GM23338 (cell line): ENCODE measurements around the gene CROCC2. TPM values are rescaled to one million over a fixed set of nuclear protein-coding genes. Genes with fewer than 3 reads are reported as not detected.

ENCODE experiments used
- ATAC-seq: fragments of 200-7000 bp; cut with Tn5 transposase; 3 replicates; pipeline ENCODE4 v1.9.1; 2020
- DNase-seq: peaks from one replicate; pipeline ENCODE4 v3.0.0-alpha.2; 2015; ENCODE audit warnings: low spot score
- H2AFZ ChIP-seq: fragments of 200-600 bp; sonication (generic); 2 replicates; pipeline ENCODE4 v1.8.0; 2016; ENCODE audit warnings: antibody characterized with exemption, mild to moderate bottlenecking, moderate library complexity
- H3F3A ChIP-seq: fragments of 200-600 bp; sonication (generic); replicated peaks from 2 replicates; pipeline ENCODE4 v1.8.0; 2017; ENCODE audit warnings: antibody characterized with exemption, mixed run types, low read depth
- H3K27ac ChIP-seq: fragments of 200-600 bp; sonication (generic); 2 replicates; pipeline ENCODE4 v1.6.1; 2016; ENCODE audit warnings: low read depth
- H3K27me3 ChIP-seq: fragments of 200-600 bp; sonication (generic); 2 replicates; pipeline ENCODE4 v1.8.0; 2016; ENCODE audit warnings: mild to moderate bottlenecking, mixed run types, moderate library complexity; ENCODE audit not compliant: insufficient read depth
- H3K36me3 ChIP-seq: fragments of 200-600 bp; sonication (generic); 2 replicates; pipeline ENCODE4 v1.8.0; 2016; ENCODE audit warnings: mild to moderate bottlenecking; ENCODE audit not compliant: insufficient read depth
- H3K4me1 ChIP-seq: fragments of 200-600 bp; sonication (generic); 2 replicates; pipeline ENCODE4 v1.8.0; 2016; ENCODE audit warnings: mild to moderate bottlenecking, moderate library complexity; ENCODE audit not compliant: insufficient read depth
- H3K4me2 ChIP-seq: fragments of 200-600 bp; sonication (generic); 2 replicates; pipeline ENCODE4 v1.7.1; 2017; ENCODE audit warnings: mixed run types
- H3K4me3 ChIP-seq: fragments of 200-600 bp; sonication (generic); 2 replicates; pipeline ENCODE4 v1.6.1; 2016; ENCODE audit warnings: mixed run types
- H3K79me2 ChIP-seq: fragments of 200-600 bp; sonication (generic); replicated peaks from 2 replicates; pipeline ENCODE4 v1.8.0; 2017; ENCODE audit warnings: mild to moderate bottlenecking; ENCODE audit not compliant: insufficient read depth
- H3K9me2 ChIP-seq: fragments of 200-600 bp; sonication (generic); 2 replicates; pipeline ENCODE4 v1.8.0; 2017; ENCODE audit not compliant: insufficient read depth
- H4K20me1 ChIP-seq: fragments of 200-600 bp; sonication (generic); replicated peaks from 2 replicates; pipeline ENCODE4 v1.8.0; 2017; ENCODE audit warnings: mild to moderate bottlenecking; ENCODE audit not compliant: insufficient read depth
- H3K27ac Mint-ChIP-seq: 2 replicates; pipeline ENCODE4 v1.8.0; 2020; ENCODE audit warnings: inconsistent platforms, mild to moderate bottlenecking, moderate library complexity, mixed read lengths
- H3K27me3 Mint-ChIP-seq: 3 replicates; pipeline ENCODE4 v1.8.0; 2022; ENCODE audit warnings: low read depth, mild to moderate bottlenecking, moderate library complexity, mixed read lengths, inconsistent platforms; ENCODE audit not compliant: insufficient read depth, poor library complexity
- H3K36me3 Mint-ChIP-seq: 3 replicates; pipeline ENCODE4 v1.8.0; 2021; ENCODE audit warnings: low read depth, mild to moderate bottlenecking, inconsistent platforms, moderate library complexity, mixed read lengths
- H3K4me1 Mint-ChIP-seq: 3 replicates; pipeline ENCODE4 v1.8.0; 2020; ENCODE audit warnings: mild to moderate bottlenecking, inconsistent platforms, mixed read lengths
- H3K4me3 Mint-ChIP-seq: 3 replicates; pipeline ENCODE4 v1.8.0; 2021; ENCODE audit warnings: moderate library complexity, mild to moderate bottlenecking, inconsistent platforms, mixed read lengths
- H3K9me3 Mint-ChIP-seq: 3 replicates; pipeline ENCODE4 v1.8.0; 2020; ENCODE audit warnings: moderate library complexity, mild to moderate bottlenecking, inconsistent platforms, mixed read lengths
- CREB1 ChIP-seq: fragments of 250-450 bp; sonication (Bioruptor Pico); IDR thresholded peaks from 2 replicates; pipeline ENCODE4 v1.5.0; 2020; ENCODE audit warnings: low read depth, mild to moderate bottlenecking, moderate library complexity
- ETS1 ChIP-seq: IDR thresholded peaks from 2 replicates; pipeline ENCODE4 v1.6.1; 2016; ENCODE audit warnings: antibody characterized with exemption
- EZH2 ChIP-seq: fragments of 200-600 bp; sonication (generic); IDR thresholded peaks from one replicate; pipeline ENCODE4 v1.8.0; 2017; ENCODE audit warnings: antibody characterized with exemption, mild to moderate bottlenecking, low read depth; ENCODE audit not compliant: unreplicated experiment
- JUNB ChIP-seq: IDR thresholded peaks from one replicate; pipeline ENCODE4 v1.6.1; 2016; ENCODE audit warnings: antibody characterized with exemption; ENCODE audit not compliant: unreplicated experiment
- NANOG ChIP-seq: IDR thresholded peaks from 2 replicates; pipeline ENCODE4 v1.6.1; 2016; ENCODE audit warnings: antibody characterized with exemption, borderline replicate concordance
- POLR2AphosphoS5 ChIP-seq: IDR thresholded peaks from 2 replicates; pipeline ENCODE4 v1.6.1; 2016; ENCODE audit warnings: antibody characterized with exemption, low read depth
- ZNF114 ChIP-seq: fragments of 250-450 bp; sonication (Bioruptor Pico); IDR thresholded peaks from 2 replicates; pipeline ENCODE4 v1.5.0; 2020; ENCODE audit warnings: mild to moderate bottlenecking, moderate library complexity
- ZNF462 ChIP-seq: fragments of 250-450 bp; sonication (Bioruptor Pico); IDR thresholded peaks from 2 replicates; pipeline ENCODE4 v1.5.0; 2020; ENCODE audit warnings: mild to moderate bottlenecking, moderate library complexity
- polyA plus RNA-seq: library from polyadenylated mRNA; unstranded; fragments of >200 nt; fragmentation: Nextera tagmentation; extraction: Ambion mirVana; gene quantifications from 2 replicates; pipeline ENCODE4 v1.2.1, GENCODE V29; 2016
- total RNA-seq: library from RNA; depleted of rRNA; stranded (reverse); fragments of >200 nt; shearing (Covaris generic); gene quantifications from 2 replicates; pipeline ENCODE4 v1.2.3, GENCODE V29; 2014

Gene CROCC2
- total and polyA plus RNA-seq, 2 experiments from 2014 or later, result not detected

GRCh38 chr2:240922982-240923537 lies 16.9 kb downstream of the CROCC2 start:
- Histone ChIP-seq H3K4me3 (no peak overlapping the region), H2AFZ (no peak overlapping the region), H3K27ac (no peak overlapping the region), H3K36me3 (no peaks in the 10 kb centered on the region), H3K4me2 (no peak overlapping the region), H3K9me2 (no peaks in the 10 kb centered on the region), H3K4me1 (no peaks in the 10 kb centered on the region), H3K27me3 (no peaks in the 10 kb centered on the region), H4K20me1 (no peaks in the 10 kb centered on the region), H3F3A (no peaks in the 10 kb centered on the region), H3K79me2 (no peaks in the 10 kb centered on the region)
- H3K27ac Mint-ChIP-seq, result no peak overlapping the region
- H3K4me1 Mint-ChIP-seq, result 0 out of 3 replicates have a peak, but pooled peaks cover 2% of the 10 kb centered on the region
- H3K9me3 Mint-ChIP-seq, result no peaks in the 10 kb centered on the region
- no peak for DNase-seq
- TF ChIP-seq JUNB, result no peak
- TF ChIP-seq EZH2, result no peak
- TF ChIP-seq ETS1, result no peak
- no peak for TF ChIP-seq NANOG
- no peak for TF ChIP-seq CREB1
- no peak overlapping the region for H3K4me3 Mint-ChIP-seq
- no peaks in the 10 kb centered on the region for H3K36me3 Mint-ChIP-seq
- peaks cover 5% of the 10 kb centered on the region for H3K27me3 Mint-ChIP-seq
- ATAC-seq, result peak; percentile 9; the same call in 2 of the 3 replicates

GRCh38 chr2:240925191-240925567 lies 19.0 kb downstream of the CROCC2 start:
- Histone ChIP-seq H3K4me1 (no peaks in the 10 kb centered on the region), H2AFZ (no peak overlapping the region), H4K20me1 (no peaks in the 10 kb centered on the region), H3F3A (no peaks in the 10 kb centered on the region), H3K79me2 (no peaks in the 10 kb centered on the region), H3K9me2 (no peaks in the 10 kb centered on the region), H3K36me3 (no peaks in the 10 kb centered on the region), H3K4me2 (no peak overlapping the region), H3K27me3 (no peaks in the 10 kb centered on the region), H3K4me3 (no peak overlapping the region), H3K27ac (no peak overlapping the region)
- ATAC-seq (peak; percentile 22), DNase-seq (no peak)
- no peaks in the 10 kb centered on the region for H3K36me3 Mint-ChIP-seq
- H3K9me3 Mint-ChIP-seq, result no peaks in the 10 kb centered on the region; the same call in 2 of the 3 replicates
- TF ChIP-seq POLR2AphosphoS5, result no peak
- TF ChIP-seq CREB1, result no peak
- TF ChIP-seq EZH2, result no peak
- no peak for TF ChIP-seq ETS1
- TF ChIP-seq ZNF114 (CRISPR knock-in tag), result no peak
- no peak for TF ChIP-seq ZNF462 (CRISPR knock-in tag)
- no peak overlapping the region for H3K27ac Mint-ChIP-seq
- no peak overlapping the region for H3K4me3 Mint-ChIP-seq
- 0 out of 3 replicates have a peak, but pooled peaks cover 2% of the 10 kb centered on the region for H3K4me1 Mint-ChIP-seq
- peaks cover 9% of the 10 kb centered on the region for H3K27me3 Mint-ChIP-seq
